ENCODE data around the gene UGGT1.
A peak's percentile ranks its signal among the peaks of the same experiment; 100 is the strongest.
"Not testable (repeated sequence)": the region's sequence is repeated elsewhere in the genome, so short reads cannot be mapped to it uniquely, and the experiment has no call there.

Gene UGGT1

DNA sequence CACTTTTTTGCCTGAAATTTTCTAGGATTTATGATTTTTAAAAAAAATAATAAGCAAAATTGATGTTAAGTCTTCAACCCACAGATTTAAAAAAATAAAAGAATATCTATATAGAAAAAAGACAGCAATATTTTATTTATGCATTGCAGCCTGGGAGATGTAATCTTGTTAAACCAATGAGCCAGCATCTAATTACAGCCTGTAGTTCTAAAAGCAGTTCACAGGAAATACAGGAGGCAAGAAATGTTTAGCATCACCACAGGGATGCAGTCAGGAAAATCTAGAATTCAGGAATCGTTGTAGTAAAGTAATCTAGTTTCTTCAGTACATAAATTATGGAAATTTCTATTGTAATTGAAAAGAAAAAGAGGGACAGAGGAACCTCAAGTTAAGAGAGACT lies 17.2 kb downstream of the UGGT1 start:
- FAIRE-seq: no peak

DNA sequence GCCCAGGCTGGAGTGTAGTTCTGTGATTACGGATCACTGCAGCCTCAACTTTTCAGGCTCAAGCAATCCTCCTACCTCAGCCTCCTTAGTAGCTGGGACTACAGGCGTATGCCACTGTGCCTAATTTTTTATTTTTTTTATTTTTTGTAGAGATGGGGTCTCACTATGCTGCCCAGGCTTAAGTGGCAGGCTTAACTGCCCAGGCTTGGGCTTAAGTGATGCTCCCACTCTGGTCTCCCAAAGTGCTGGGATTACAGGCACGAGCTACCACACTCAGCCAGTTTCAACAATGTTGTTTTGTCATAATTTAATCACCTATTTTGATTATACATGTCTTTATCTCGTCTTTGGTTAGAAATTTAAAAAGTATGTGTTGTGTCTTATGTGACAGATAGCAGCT lies 18.2 kb downstream of the UGGT1 start:
- FAIRE-seq: no peak

DNA sequence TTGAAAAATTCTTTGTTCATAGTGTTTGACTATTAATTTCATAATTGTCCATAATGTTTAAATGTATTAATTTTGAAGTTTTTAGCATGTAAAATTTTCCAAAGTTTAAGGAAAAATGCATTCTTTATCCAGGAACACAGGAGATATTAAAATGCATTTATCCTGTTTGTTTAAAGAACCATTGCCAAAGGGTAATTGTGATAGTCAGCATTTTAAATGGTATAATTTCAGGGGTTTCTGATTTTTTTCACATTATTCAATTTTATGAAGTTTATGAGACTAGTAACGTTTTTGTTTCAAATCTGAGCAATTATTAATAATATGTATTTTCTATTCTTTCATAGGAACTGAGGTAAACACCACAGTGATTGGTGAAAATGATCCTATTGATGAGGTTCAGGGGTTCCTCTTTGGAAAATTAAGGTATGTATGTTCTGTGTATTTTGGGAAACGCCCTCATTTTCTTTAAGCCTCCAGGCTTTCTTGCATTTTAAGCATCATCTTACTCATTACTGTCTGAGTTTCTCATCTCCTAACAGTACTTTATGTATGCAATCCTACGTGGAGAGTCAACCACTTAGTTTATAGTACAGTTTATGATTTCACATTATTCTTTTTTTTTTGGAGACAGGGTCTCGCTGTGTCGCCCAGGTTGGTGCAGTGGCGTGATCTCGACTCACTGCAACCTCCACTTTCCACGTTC lies 25.1 kb downstream of the UGGT1 start:
- FAIRE-seq: peak; percentile 94

DNA sequence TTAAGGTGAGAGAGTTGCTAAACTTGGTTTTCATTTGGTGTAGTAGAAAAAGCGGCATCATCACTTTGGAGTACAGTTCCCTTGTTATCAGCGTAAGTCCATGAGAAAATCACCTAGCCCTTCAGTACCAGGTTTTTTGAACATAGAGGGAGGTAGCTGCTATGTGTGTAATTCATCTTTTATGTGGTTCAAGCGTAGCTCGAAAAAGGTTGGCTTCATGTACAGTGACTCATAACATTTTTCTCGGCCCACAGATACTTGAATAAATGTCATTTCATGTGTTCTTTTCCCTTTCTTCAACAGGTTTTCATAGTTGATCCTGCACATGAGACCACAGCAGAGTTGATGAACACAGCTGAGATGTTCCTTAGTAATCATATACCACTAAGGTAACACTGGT lies 43.6 kb downstream of the UGGT1 start:
- no peak for FAIRE-seq

DNA sequence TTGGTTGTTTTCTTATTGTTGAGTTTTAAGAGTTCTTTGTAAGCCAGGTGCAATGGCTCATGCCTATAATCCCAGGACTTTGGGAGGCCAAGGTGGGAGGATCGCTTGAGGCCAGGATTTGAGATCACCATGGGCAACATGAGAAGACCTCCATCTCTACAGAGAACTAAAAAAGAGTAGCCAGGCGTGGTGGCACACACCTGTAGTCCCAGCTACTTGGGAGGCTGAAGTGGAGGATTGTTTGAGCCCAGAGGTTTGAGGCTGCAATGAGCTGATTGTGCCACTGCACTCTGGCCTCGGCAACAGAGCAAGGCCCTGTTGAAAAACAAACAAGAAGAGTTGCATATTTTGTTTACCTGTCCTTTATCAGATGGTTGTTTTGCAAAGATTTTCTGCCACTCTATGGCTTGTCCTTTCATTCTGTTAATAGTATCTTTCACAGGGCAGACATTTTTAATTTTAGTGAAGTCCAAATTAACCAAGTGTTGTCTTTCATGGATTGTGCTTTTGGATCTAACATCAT lies 46.2 kb downstream of the UGGT1 start:
- FAIRE-seq: no peak

DNA sequence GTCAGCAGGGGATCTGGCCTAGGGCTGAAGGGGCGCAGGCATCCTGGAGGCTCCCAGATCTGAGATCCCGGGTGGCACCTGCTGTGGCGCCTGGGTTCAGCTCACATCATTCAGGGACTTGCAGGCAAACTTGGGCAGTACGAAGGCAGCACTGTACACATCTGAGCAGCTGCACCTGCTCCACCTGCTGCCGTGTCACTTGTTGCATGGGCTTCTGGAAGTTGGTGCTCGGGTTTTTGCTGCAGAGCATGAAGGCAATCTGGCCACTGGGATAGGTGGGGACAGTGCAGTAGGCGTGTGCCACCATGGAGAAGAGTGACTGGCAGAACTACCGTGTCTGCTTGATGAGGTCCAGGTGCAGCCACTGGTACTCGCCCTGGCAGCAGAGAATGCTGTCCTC lies 48.6 kb downstream of the UGGT1 start:
- no peak for FAIRE-seq

DNA sequence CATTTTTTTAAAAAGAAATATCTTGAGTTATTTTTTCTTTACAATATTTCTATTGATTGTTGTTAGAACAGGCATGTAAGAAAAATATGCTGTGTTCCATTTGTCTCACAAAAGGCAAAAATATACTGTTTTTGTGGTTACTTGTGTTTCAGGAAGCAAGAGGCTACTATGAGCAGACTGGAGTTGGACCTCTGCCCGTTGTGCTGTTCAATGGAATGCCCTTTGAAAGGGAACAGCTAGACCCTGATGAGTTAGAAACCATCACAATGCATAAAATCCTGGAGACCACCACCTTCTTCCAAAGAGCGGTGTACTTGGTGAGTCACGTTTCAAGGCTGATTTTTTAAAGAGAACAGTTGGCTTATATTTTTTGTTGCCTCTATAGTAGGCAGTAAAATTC lies 54.7 kb downstream of the UGGT1 start:
- FAIRE-seq: no peak

DNA sequence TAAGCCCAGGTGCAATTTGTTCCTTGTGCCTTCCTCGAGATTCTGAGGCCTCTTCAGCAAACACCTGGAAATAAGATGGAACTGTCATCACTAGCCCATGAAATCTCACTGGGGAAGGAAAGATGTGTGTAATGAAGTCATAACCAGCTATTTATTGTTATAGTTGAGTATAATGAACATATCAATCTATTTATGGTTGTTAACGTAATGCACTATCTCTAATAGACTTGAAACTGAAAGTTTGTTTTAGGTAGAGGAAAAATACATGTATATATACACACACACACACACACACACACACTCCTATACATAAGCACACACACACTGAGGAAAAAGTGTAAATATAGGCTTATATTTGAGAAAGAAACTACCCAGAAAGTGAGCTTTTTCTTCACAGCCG lies 62.8 kb downstream of the UGGT1 start:
- FAIRE-seq: no peak

DNA sequence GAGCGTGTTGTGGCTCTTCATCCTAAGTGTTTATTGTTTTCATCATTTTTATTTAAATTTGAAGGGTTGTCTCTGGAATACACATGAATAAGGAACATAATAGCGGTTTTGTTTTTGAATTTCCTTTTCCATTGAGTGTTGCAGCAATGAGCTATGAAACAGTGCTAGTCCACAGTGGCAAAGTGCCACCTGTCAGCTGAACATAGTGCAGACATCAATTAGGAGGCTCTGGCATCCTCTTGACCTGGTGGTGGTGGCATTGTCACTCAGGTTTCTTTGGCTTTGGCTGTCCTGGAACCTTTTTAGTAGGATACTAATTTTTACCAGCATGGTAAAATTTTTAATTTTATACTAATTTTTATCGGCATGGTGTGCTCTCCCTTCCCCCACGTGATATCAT lies 63.2 kb downstream of the UGGT1 start:
- FAIRE-seq: no peak

DNA sequence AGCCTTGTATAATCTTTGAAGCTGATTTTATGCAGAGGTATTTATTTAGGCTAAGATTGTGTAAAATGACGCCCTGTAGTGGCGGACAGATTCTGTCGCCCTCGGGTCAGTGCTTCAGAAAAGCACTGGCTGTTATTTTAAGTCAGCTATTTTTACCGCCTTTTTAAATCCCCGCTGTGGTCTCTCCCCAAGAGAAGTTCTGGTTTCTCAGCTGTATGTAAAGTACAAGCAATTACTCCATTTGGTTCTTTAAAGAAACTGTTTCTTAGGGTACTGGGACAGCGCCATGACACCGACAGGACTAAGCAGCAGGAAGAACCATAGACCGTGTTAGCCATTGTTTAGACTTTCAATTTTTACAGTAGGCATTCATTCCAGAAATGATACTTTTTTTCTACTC lies 65.0 kb downstream of the UGGT1 start:
- no peak for FAIRE-seq

DNA sequence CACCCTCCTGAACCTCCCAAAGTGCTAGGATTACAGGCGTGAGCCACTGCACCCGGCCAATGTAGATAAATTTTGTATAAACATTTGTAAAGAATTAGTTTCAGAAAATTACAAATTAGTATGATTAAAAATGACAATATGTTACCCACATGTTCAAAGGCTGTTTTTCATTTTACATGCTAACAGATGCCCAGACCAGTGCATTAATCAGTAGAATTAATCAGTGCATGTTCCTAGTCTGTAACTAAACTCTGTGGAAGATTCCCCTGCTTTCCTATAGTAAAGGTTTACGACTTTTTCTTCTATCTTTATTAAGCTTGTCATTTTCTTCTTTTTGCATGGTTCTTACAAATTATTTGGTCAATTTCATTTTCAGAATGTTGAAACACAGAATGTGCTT lies 65.8 kb downstream of the UGGT1 start:
- FAIRE-seq: no peak

DNA sequence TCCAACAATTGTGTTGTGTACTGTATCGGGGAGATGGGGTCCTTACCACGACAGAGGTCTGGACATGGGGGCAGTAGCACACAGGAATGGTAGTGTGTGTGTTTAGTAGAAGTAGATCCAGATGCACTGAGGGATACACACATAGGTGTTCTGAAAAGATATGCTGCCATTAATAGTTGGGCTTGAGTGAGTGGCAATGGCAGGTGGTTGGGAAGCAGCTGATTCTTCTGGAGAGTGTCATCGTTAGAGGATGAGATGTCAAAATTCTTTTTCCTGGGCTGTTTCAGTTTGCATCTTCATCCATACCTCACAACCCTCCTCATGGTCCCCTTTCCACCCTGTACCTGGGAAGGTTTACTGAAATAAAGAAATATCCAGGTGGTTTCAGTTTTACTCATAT lies 66.6 kb downstream of the UGGT1 start:
- no peak for FAIRE-seq

DNA sequence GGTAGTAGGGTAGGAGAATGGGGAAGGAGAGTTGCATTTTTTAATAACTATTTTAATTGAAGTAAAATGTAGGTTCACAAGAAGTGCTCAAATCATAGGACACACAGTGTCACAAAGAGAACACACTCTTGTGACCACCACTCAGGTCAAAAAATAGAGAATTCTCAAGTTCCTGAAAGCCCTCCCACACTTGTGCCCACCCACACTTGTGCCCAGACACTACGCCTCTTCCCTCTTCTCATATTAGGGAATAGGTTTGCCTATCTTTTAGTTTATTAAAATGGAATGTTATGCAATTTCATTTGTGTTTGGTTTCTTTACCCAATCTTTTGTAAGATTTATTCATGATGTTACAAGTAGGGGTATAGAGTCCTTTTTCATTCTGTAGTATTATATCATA lies 67.2 kb downstream of the UGGT1 start:
- no peak for FAIRE-seq

DNA sequence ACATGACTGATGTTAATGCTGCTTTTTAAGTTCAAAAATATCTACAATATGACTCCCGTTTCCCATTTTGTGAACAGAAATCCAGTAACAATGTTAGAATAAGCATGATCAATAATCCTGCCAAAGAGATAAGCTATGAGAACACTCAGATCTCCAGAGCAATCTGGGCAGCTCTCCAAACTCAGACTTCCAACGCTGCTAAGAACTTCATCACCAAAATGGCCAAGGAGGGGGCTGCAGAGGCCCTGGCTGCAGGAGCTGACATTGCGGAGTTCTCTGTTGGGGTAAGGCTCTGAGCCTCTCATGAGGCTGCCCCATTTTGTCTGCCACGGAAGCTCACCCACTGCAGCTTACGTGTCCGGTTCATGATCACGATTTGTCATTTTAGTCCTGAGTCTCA lies 68.4 kb downstream of the UGGT1 start:
- no peak for FAIRE-seq

DNA sequence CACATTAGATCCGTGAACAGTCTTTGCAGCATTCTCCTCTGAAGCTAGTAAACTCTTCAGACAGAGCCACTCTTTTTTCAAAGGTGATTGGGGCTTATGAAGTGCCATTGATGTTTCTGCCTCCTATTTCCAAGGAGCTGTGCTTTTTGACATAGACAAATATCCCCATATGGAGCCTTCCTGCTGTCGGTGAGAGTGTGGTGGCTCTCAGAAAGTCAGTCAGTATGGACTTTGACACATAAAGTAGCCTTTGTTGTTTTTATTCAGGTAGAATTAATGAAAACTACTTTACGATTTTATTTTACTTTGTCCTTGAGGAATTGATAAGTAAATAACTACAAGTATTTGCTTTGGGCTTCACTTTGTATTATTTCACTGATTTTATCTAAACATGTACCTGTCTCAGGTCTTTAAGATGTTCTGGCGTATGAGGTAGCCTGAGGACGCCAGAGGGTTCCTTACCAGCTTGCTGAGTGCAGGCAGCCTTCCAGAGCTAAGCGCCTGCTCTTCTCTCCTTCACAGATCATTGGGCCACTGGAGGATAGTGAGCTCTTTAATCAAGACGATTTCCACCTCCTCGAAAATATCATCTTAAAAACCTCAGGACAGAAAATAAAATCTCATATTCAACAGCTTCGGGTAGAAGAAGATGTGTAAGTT lies 69.7 kb downstream of the UGGT1 start:
- FAIRE-seq: no peak

DNA sequence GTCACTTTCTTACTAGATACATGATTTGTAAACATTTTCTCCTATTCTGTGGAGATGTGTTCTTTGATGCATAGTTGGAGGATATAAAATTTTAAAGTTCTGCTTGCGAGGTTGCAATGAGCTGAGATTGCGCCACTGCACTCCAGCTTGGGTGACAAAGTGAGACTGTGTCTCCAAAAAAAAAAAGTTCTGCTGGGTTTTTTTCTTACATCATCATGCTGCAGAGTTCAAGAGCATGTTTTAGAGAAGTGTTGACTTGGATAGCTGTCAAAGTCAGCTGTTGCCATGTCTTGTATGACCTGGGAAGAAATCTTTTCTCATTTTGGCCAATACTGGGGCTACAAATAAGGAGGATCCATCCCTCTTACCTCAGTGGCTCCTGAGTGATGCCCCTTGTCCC lies 71.3 kb downstream of the UGGT1 start:
- FAIRE-seq: no peak

DNA sequence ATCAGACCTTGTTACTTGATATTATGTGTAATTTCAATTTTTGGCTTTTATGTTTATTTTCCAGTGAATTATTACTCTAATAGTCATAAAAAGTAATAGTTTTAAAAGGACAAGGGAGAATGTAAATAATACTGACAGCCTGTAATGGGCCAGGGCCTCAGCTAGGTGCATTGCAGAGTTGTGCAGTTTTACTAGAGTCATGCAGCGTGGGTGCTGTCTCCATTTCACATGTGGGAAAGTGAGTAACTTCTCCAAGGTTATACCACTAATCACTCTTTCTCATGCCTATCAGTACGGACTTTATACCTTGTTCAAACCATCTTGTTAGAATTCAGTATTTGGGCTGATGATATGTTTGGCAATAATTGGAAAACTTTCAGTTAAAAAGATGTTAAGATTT lies 73.3 kb downstream of the UGGT1 start:
- no peak for FAIRE-seq

DNA sequence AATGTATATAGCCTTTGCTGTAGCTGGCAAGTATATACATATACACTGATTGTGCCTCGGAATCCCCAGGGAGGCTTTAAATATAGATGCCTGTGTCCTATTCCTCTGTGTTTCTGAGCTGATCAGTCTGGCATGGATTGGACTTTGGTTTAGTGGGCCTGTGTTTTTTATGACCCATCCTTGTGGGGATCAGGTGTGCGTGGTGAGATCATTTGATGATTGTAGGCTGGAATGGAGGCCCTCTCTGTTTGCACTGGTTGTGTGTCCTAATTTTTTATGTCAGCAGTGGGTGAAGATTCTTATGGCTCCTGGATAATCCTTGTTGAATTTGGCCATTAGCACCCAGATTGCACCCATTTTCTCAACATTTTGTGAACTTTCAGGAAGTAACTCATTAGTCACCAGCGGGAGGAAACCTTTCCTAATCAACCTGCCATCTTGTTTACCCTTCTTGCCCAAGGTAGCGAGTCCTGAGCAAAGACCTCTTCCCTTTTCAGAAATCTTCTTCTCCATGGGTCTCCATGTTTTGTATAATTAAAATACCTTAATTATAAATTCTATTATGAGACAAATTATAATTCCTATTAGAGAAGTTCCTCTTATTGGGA lies 75.8 kb downstream of the UGGT1 start:
- FAIRE-seq: no peak

DNA sequence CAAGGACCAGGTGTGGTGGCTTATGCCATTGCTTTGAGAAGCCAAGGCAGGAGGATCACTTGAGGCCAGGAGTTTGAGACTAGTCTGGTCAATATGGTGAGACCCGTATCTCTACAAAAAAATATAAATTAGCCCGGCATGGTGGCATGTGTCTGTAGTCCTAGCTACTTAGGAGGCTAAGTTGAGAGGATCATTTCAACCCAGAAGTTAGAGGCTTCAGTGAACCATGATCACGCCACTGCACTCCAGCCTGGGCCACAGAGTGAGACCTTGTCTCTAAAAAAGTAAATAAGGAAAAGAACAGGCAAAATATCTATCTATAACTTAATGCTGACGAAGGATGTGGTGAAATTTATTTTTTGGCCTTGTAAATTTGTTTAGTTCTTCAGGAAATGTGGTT lies 78.1 kb downstream of the UGGT1 start:
- FAIRE-seq: no peak

DNA sequence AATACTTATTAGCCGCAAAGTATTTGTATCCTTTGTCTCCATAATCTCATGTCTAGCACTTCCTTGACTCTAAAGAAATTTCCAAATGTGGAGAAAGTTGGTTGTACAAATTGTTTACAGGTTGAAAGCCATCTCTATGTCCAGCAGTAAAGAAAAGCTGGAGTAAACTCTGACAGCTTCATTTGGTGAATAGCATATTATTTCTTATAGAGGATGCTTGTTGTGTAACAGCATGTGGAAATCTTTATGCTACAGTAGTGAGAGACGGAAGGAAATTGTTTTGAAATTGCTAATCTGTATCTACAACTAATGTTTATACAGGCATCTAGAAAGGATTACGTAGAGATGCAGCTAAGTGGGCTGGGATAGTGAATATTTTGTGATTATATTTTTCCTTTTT lies 78.5 kb downstream of the UGGT1 start:
- no peak for FAIRE-seq

DNA sequence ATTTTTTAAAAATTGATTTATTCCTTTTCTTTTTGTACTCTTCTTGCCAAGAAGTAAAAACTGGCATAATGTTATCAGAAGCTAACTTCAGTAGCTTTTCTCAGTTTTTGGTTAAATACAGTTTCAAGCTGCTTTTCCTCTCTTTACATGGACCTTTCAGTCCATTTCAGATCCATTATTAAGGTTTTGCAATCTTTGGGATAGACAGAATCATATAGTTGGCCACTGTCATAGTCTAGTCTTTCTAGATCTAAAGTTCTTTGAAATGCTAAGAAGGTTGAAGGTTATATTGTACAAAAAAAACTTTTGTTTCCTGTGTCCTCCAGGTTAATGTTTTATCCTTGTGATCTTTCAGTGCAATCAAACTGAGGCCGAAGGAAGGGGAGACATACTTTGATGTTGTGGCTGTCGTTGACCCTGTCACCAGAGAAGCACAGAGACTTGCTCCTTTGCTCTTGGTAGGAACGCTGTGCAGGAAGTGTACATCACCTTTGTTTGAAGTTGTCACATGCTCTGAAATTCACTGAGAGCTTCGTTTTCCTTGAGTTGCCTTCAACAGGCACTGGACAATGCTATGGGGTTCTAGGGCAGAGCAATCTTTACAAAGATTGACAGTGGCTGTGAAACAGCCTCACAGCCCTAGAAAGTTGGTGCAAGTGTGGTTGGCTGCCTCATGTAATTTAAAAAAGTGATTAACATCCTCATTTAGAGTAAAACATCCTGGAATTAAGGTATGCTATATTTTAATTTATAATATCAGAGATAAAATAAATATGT lies 79.1 kb downstream of the UGGT1 start:
- no peak for FAIRE-seq

DNA sequence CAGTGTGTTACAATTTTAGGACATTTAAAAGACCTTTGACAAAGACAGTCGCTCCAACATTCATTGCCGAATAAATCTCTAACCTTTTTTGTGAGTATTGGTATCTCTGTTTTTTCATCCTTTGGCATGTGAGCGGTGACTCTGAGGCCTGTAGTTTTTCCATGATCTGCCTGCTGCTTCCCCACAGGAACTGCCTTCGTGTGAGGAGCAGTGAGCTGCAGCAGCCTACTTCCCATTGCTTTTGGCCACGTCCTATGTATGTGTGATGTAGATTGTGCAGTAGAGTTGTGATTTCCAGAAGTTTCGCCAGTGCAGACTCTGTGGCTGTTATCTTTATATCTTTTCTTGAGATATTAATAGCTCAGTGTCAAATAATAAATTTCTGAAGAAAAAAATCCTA lies 79.8 kb downstream of the UGGT1 start:
- no peak for FAIRE-seq

DNA sequence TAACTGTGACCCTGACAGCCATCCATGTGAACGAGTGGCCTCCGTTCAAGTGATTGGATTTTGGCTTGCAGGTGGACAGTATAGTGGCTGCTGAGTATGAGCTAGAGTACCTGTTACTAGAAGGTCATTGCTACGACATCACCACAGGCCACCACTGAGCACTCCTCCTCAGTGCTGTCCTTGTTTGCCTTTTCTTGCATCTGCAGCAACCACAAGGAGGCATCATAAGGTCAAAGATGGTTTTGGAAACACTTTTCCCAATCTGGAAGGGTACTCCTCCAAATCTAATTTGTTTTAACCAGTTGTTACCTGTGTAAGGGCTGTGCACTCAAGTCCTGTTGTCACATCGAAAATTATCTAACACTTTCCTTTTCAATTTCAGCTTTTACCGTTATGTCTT lies 81.2 kb downstream of the UGGT1 start:
- FAIRE-seq: no peak

DNA sequence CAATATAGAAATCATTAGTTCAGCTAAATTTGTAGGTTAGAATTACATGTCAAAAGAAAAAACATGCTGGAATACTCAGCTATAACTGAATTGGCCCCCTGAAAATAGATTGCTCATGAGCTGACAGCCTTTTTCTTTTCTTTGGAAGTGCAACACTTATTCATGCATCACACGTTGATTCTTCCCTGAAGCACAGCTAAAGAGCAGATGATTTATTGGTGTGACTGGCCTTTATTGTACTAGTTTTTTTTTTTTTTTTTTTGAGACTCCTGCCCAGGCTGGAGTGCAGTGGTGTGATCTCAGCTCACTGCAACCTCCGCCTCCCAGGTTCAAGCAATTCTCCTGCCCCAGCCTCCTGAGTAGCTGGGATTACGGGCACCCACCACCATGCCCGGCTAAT lies 83.1 kb downstream of the UGGT1 start:
- not testable (repeated sequence) for FAIRE-seq

Data from islet of Langerhans (tissue), 1 donor.